Lower leg skin (tissue), 3 donors: Measurements from ENCODE around the gene CKAP2.
"Not testable (repeated sequence)": the region's sequence is repeated elsewhere in the genome, so short reads cannot be mapped to it uniquely, and the experiment has no call there.

Experiments
- POLR2A ChIP-seq, 2 donors: fragments of 450-650 bp; IDR thresholded peaks; one replicate each; pipeline ENCODE4 v1.6.1; 2016 to 2017; ENCODE audit warnings: antibody characterized with exemption in 2 of 2, mild to moderate bottlenecking in 1 of 2, moderate library complexity in 1 of 2
- TF ChIP-seq, protein P1 (sequence below), 3 donors: fragments of 450-650 bp; IDR thresholded peaks; one replicate each; pipeline ENCODE4 v1.5.1; 2016; ENCODE audit warnings: antibody characterized with exemption in 3 of 3, mild to moderate bottlenecking in 3 of 3, moderate library complexity in 2 of 3

GRCh38 chr13:52505843-52506242 is 50.6 kb downstream of the CKAP2 start:
- TF ChIP-seq, protein P1, sequence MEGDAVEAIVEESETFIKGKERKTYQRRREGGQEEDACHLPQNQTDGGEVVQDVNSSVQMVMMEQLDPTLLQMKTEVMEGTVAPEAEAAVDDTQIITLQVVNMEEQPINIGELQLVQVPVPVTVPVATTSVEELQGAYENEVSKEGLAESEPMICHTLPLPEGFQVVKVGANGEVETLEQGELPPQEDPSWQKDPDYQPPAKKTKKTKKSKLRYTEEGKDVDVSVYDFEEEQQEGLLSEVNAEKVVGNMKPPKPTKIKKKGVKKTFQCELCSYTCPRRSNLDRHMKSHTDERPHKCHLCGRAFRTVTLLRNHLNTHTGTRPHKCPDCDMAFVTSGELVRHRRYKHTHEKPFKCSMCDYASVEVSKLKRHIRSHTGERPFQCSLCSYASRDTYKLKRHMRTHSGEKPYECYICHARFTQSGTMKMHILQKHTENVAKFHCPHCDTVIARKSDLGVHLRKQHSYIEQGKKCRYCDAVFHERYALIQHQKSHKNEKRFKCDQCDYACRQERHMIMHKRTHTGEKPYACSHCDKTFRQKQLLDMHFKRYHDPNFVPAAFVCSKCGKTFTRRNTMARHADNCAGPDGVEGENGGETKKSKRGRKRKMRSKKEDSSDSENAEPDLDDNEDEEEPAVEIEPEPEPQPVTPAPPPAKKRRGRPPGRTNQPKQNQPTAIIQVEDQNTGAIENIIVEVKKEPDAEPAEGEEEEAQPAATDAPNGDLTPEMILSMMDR (IDR thresholded peaks at IDR 0.05) = not testable (repeated sequence)
- TF ChIP-seq POLR2A (IDR thresholded peaks at IDR 0.05) = not testable (repeated sequence)
